ENCODE measurements around the gene TMC5. TPM values are rescaled to one million over a fixed set of nuclear protein-coding genes. Genes with fewer than 3 reads are reported as not detected.

Gene TMC5
- polyA plus RNA-seq, 1 experiment = not detected

GRCh38 chr16:19415918-19416317 is 1.8 kb upstream of the TMC5 start:
- POLR2A ChIA-PET = no interaction called here
- CTCF ChIA-PET = no interaction called here
- no peak for TF ChIP-seq CTCF (IDR thresholded peaks at IDR 0.05; ENCODE audit: low read depth, low read length)
- no peak overlapping the region for H3K4me3 ChIP-seq (ENCODE audit: low read depth, low read length)
- DNase-seq (ENCODE audit: low read depth, low spot score) = no peak
- H3K27me3 ChIP-seq (ENCODE audit: control insufficient read depth, insufficient read depth, low read length) = peaks cover 9% of the 10 kb centered on the region
- H3K9me3 ChIP-seq (ENCODE audit: control insufficient read depth, insufficient read depth, low read length) = no peaks in the 10 kb centered on the region
- H3K27ac ChIP-seq (ENCODE audit: low read depth, low read length) = no peak overlapping the region

- ChIA-PET CTCF (no interaction called here), POLR2A (no interaction called here)
- no peak for TF ChIP-seq CTCF (IDR thresholded peaks at IDR 0.05; ENCODE audit: low read depth, low read length)
- Histone ChIP-seq H3K27ac (ENCODE audit: low read depth, low read length) (no peak overlapping the region), H3K9me3 (ENCODE audit: control insufficient read depth, insufficient read depth, low read length) (no peaks in the 10 kb centered on the region; the same call in 1 of the 2 replicates), H3K27me3 (ENCODE audit: control insufficient read depth, insufficient read depth, low read length) (no peaks in the 10 kb centered on the region), H3K4me3 (ENCODE audit: low read depth, low read length) (no peak overlapping the region)
- DNase-seq (ENCODE audit: low read depth, low spot score) = no peak
These were observed 517 bp downstream of the TMC5 start for GRCh38 chr16:19418200-19418599.

GRCh38 chr16:19419698-19420075 is 2.0 kb downstream of the TMC5 start:
- Histone ChIP-seq H3K4me3 (ENCODE audit: low read depth, low read length) (no peak overlapping the region), H3K27me3 (ENCODE audit: control insufficient read depth, insufficient read depth, low read length) (no peaks in the 10 kb centered on the region), H3K27ac (ENCODE audit: low read depth, low read length) (no peak overlapping the region), H3K9me3 (ENCODE audit: control insufficient read depth, insufficient read depth, low read length) (no peaks in the 10 kb centered on the region; the same call in 1 of the 2 replicates)
- DNase-seq (ENCODE audit: low read depth, low spot score) = no peak
- ChIA-PET CTCF (no interaction called here), POLR2A (no interaction called here)
- TF ChIP-seq CTCF (IDR thresholded peaks at IDR 0.05; ENCODE audit: low read depth, low read length) = no peak

GRCh38 chr16:19424478-19424877 is 6.8 kb downstream of the TMC5 start:
- TF ChIP-seq CTCF (IDR thresholded peaks at IDR 0.05; ENCODE audit: low read depth, low read length) = no peak
- no peak overlapping the region for H3K4me3 ChIP-seq (ENCODE audit: low read depth, low read length)
- CTCF ChIA-PET = no interaction called here
- no peak overlapping the region for H3K27ac ChIP-seq (ENCODE audit: low read depth, low read length)
- no peaks in the 10 kb centered on the region for H3K27me3 ChIP-seq (ENCODE audit: control insufficient read depth, insufficient read depth, low read length)
- POLR2A ChIA-PET = no interaction called here
- no peaks in the 10 kb centered on the region; the same call in 1 of the 2 replicates for H3K9me3 ChIP-seq (ENCODE audit: control insufficient read depth, insufficient read depth, low read length)
- DNase-seq (ENCODE audit: low read depth, low spot score) = no peak

- TF ChIP-seq CTCF (IDR thresholded peaks at IDR 0.05; ENCODE audit: low read depth, low read length) = no peak
- H3K9me3 ChIP-seq (ENCODE audit: control insufficient read depth, insufficient read depth, low read length) = no peaks in the 10 kb centered on the region
- CTCF ChIA-PET = no interaction called here
- DNase-seq (ENCODE audit: low read depth, low spot score) = no peak
- H3K4me3 ChIP-seq (ENCODE audit: low read depth, low read length) = no peak overlapping the region
- H3K27ac ChIP-seq (ENCODE audit: low read depth, low read length) = no peak overlapping the region
- no peaks in the 10 kb centered on the region for H3K27me3 ChIP-seq (ENCODE audit: control insufficient read depth, insufficient read depth, low read length)
- POLR2A ChIA-PET = no interaction called here
These were observed 12.7 kb downstream of the TMC5 start for GRCh38 chr16:19430345-19430744.

All from AG04450 (cell line).